Left ventricle myocardium inferior (tissue), 1 donor: ENCODE measurements around the gene PKHD1. TPM values are rescaled to one million over a fixed set of nuclear protein-coding genes. Genes with fewer than 3 reads are reported as not detected.

ENCODE experiments used
- DNase-seq: peaks from one replicate; pipeline ENCODE4 v3.0.0-alpha.2; 2020
- H3K27ac ChIP-seq: fragments of 200-600 bp; replicated peaks from 2 replicates; pipeline ENCODE4 v1.8.0; 2021
- H3K27me3 ChIP-seq: fragments of 200-600 bp; 2 replicates; pipeline ENCODE4 v1.8.0; 2021; ENCODE audit warnings: low read depth
- H3K36me3 ChIP-seq: fragments of 200-600 bp; 2 replicates; pipeline ENCODE4 v1.8.0; 2021
- H3K4me1 ChIP-seq: fragments of 200-600 bp; 2 replicates; pipeline ENCODE4 v1.8.0; 2021
- H3K4me3 ChIP-seq: fragments of 200-600 bp; 2 replicates; pipeline ENCODE4 v1.8.0; 2021; ENCODE audit warnings: mild to moderate bottlenecking, moderate library complexity
- H3K9me3 ChIP-seq: fragments of 200-600 bp; replicated peaks from 2 replicates; pipeline ENCODE4 v1.8.0; 2021
- intact Hi-C: fragments of 100-400 bp; cut with micrococcal nuclease; formaldehyde crosslinking; loops from one replicate; pipeline ENCODE4 v1.11.0; 2022
- total RNA-seq: library from RNA; stranded (reverse); fragmentation: NEBNext Ultra II Directional; extraction: Animal tissue kit (Norgen Biotek cat#: 25700); gene quantifications from one replicate; pipeline ENCODE4 v1.2.1, GENCODE V29; 2021
- TF ChIP-seq, protein P1 (sequence below): fragments of 200-600 bp; IDR thresholded peaks from 2 replicates; pipeline ENCODE4 v1.8.0; 2021; ENCODE audit warnings: antibody characterized with exemption, mild to moderate bottlenecking, borderline replicate concordance
- donor health status: DM: no; HTN: yes; CAD: no; lungs with severe emphysema.

PKHD1 gene
- total RNA-seq, 1 donor from 2014 or later: not detected

DNA sequence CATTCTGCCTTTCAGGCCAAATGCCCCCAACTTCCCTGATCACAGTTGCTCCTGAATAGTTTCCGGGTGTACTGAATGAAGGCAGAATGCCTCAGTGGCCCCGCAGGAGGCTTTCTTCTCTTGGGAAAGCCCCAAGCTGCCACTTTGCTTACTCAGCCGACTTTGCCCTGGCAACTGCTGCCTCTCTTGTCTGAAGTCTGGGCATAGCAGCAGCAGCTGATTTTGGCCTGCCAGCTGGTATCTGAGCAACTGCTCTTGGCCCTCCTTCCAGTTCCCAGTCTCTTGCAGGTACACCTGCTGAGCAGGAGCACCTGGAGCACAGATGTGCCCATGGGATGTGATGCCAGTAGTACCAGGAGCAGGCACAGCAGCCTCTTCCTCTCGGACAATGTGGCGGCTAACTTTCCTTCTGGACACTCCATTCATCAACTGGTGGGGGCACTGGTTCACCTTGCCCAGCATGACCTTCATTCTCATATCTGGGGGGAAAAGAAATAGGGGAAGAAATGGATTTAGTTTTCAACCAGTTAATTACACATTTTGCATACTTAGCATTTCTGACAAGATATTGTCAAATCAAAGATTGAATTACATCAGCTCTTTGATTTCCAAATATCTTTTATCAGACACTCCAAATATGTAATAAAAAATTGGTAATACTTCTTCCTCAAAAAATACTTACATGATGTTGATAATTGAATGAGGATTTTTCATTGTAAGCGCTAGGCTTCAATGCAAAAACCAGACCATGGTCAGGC is 468.2 kb downstream of the PKHD1 start:
- no peak for DNase-seq
- H3K9me3 ChIP-seq: no peaks in the 10 kb centered on the region
- H3K27ac ChIP-seq: no peak overlapping the region
- intact Hi-C loops: no loop called here
- H3K4me1 ChIP-seq: no peaks in the 10 kb centered on the region
- H3K27me3 ChIP-seq: no peaks in the 10 kb centered on the region
- H3K4me3 ChIP-seq: no peak overlapping the region
- H3K36me3 ChIP-seq: no peaks in the 10 kb centered on the region
- TF ChIP-seq, protein P1, sequence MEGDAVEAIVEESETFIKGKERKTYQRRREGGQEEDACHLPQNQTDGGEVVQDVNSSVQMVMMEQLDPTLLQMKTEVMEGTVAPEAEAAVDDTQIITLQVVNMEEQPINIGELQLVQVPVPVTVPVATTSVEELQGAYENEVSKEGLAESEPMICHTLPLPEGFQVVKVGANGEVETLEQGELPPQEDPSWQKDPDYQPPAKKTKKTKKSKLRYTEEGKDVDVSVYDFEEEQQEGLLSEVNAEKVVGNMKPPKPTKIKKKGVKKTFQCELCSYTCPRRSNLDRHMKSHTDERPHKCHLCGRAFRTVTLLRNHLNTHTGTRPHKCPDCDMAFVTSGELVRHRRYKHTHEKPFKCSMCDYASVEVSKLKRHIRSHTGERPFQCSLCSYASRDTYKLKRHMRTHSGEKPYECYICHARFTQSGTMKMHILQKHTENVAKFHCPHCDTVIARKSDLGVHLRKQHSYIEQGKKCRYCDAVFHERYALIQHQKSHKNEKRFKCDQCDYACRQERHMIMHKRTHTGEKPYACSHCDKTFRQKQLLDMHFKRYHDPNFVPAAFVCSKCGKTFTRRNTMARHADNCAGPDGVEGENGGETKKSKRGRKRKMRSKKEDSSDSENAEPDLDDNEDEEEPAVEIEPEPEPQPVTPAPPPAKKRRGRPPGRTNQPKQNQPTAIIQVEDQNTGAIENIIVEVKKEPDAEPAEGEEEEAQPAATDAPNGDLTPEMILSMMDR: no peak

DNA sequence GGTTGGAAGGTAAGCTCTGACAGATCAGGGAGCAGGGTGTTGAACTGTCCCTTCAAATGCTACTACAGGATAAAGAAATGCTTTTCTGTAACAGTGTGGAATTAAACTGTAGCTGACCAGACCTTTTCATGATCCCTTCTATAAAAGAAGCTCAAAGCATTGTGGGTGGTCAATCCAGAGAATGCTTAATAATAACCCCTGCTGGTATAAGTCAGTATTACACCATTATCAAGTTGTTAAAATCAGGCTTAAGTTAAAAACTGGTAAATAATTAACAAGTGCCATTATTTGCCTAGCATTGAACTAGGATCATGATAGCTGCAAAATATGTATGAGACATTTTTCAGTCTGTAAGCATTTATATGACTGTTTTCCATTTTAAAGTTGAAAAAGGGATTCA is 468.9 kb downstream of the PKHD1 start:
- intact Hi-C loops: no loop called here
- DNase-seq: no peak
- Histone ChIP-seq H3K36me3 (no peaks in the 10 kb centered on the region), H3K4me3 (no peak overlapping the region), H3K27ac (no peak overlapping the region), H3K4me1 (no peaks in the 10 kb centered on the region), H3K9me3 (no peaks in the 10 kb centered on the region), H3K27me3 (no peaks in the 10 kb centered on the region)
- TF ChIP-seq, protein P1: peak; percentile 42

DNA sequence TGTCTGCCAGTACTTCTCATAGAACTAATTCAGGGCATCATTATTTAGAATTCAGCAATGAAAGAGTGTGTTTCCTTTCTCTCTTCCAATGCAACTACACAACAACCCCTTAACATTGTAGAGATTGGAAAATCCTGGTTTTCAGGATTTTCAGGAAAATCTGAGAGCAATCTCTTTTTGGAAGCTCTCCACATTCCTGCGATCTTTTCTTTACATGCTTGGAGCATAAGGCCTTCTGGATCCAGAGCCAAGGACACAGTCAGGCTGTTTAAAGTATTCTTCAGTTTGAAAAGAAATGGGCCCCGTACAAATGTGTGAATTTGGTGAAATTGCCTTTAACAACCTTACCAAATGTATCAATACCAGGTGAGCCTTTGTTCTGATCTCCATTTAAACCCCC is 469.7 kb downstream of the PKHD1 start:
- H3K27me3 ChIP-seq: no peaks in the 10 kb centered on the region
- H3K4me1 ChIP-seq: no peaks in the 10 kb centered on the region
- no peak overlapping the region for H3K4me3 ChIP-seq
- intact Hi-C loops: no loop called here
- H3K27ac ChIP-seq: no peak overlapping the region
- no peaks in the 10 kb centered on the region for H3K9me3 ChIP-seq
- no peak for DNase-seq
- no peaks in the 10 kb centered on the region for H3K36me3 ChIP-seq
- TF ChIP-seq, protein P1: no peak

DNA sequence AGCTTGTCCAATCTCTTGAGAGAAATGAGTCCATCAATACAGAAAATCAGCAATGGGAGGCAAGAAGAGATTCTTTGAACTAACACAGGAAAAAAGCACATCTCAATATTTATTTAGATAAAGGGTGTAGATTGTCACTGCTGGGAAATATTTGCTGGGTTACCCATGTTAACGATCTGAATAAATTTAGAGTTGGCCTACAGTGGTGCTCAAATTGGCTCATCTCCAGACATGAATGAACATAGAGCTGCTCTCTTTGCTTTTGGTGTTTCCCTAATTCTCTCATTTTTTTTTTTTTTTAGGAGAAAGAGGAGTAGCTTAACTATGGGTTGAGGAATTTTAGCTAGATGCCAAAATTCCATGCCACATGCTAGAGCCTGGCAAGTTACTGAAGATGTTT is 471.2 kb downstream of the PKHD1 start:
- no peak for DNase-seq
- Histone ChIP-seq H3K4me1 (no peaks in the 10 kb centered on the region), H3K27me3 (no peaks in the 10 kb centered on the region), H3K9me3 (no peaks in the 10 kb centered on the region), H3K4me3 (no peak overlapping the region), H3K36me3 (no peaks in the 10 kb centered on the region), H3K27ac (no peak overlapping the region)
- TF ChIP-seq, protein P1: no peak
- intact Hi-C loops: no loop called here

DNA sequence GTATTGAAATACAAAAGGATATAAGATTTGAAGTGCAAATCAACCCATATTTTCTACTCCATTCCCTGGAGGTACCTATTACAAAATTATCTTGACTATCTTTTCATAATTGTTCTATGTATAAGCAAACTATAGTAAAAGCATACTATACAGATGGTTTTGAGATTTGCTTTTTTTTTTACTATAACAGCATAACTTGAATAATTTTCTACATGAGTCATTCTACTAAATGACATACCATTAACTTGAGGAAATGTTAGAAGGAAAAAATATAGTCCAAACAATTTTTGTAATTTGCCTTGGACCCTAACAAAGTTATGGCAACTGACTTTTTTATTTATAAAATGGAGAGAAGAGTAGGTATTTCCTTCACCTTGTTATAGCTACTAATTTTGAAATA is 472.7 kb downstream of the PKHD1 start:
- H3K4me3 ChIP-seq: no peak overlapping the region
- no peak for DNase-seq

More for the DNA sequence above, 472.7 kb downstream of the PKHD1 start:
- no peaks in the 10 kb centered on the region for H3K36me3 ChIP-seq
- intact Hi-C loops: no loop called here
- no peaks in the 10 kb centered on the region for H3K27me3 ChIP-seq
- no peaks in the 10 kb centered on the region for H3K4me1 ChIP-seq
- TF ChIP-seq, protein P1: no peak
- no peaks in the 10 kb centered on the region for H3K9me3 ChIP-seq
- no peak overlapping the region for H3K27ac ChIP-seq
